HepG2 (cell line): ENCODE data around the gene WDR86. TPM values are rescaled to one million over a fixed set of nuclear protein-coding genes. Genes with fewer than 3 reads are reported as not detected.
A peak's percentile ranks its signal among the peaks of the same experiment; 100 is the strongest.

Source experiments
- ATAC-seq: fragments of 200-7000 bp; cut with Tn5 transposase; 3 replicates; pipeline ENCODE4 v1.9.1; 2020; ENCODE audit warnings: mild to moderate bottlenecking, moderate library complexity
- BruUV-seq: library from RNA; stranded (reverse); fragments of 400-500 nt; replicated peaks from 2 replicates; lab custom pipeline; 2021; lab: Mats Ljungman, UMichigan
- CTCF ChIA-PET: fragments of 300-600 bp; formaldehyde crosslinking; extraction: SDS; loops from one replicate; lab custom pipeline; 2021; ENCODE audit warnings: low total read pairs, inconsistent platforms, low intra/inter-chr PET ratio; lab: Yijun Ruan, JAX
- POLR2A ChIA-PET: fragments of 350-600 bp; sonication (Branson Sonifier 250); formaldehyde crosslinking; loops from one replicate; lab custom pipeline; 2020; ENCODE audit warnings: antibody characterized with exemption, inconsistent platforms; lab: Yijun Ruan, JAX
- DNase-seq: peaks from one replicate; pipeline ENCODE4 v3.0.0-alpha.2; 2015; ENCODE audit warnings: low spot score
- FAIRE-seq: peaks from 3 replicates; lab custom pipeline; 2011; peaks lifted over from hg19 to GRCh38; lab: Jason Lieb, UNC
- H2AFZ ChIP-seq: one replicate; pipeline ENCODE4 v1.6.1; 2011; ENCODE audit warnings: low read length, inconsistent platforms
- H3K27ac ChIP-seq: fragments of 300-600 bp; 3 replicates; pipeline ENCODE4 v1.8.0; 2011; ENCODE audit warnings: mixed run types, mild to moderate bottlenecking, mixed read lengths, low read length, inconsistent platforms; ENCODE audit not compliant: insufficient read depth; ENCODE audit errors: extremely low read length
- H3K27me3 ChIP-seq, 2 experiments: fragments of 200-600 bp in 1 of 2; 2 replicates in 1 of 2; 3 replicates in 1 of 2; pipeline versions ENCODE4 v1.6.0 to v1.8.0; 2011; ENCODE audit warnings: low read length in 2 of 2, mild to moderate bottlenecking in 2 of 2, moderate library complexity in 2 of 2, inconsistent platforms in 1 of 2; ENCODE audit not compliant: insufficient read depth in 2 of 2, control insufficient read depth in 1 of 2
- H3K36me3 ChIP-seq, 2 experiments: fragments of 200-600 bp in 1 of 2; replicated peaks in 1 of 2; 2 replicates in 1 of 2; 3 replicates in 1 of 2; pipeline versions ENCODE4 v1.5.1 to v1.8.0; 2011; ENCODE audit warnings: low read length in 2 of 2, inconsistent platforms in 1 of 2; ENCODE audit not compliant: insufficient read depth in 2 of 2, control insufficient read depth in 1 of 2
- H3K4me1 ChIP-seq: 2 replicates; pipeline ENCODE4 v1.5.1; 2012; ENCODE audit warnings: low read length, inconsistent platforms; ENCODE audit not compliant: insufficient read depth
- H3K4me2 ChIP-seq: 2 replicates; pipeline ENCODE4 v1.6.0; 2011; ENCODE audit warnings: low read depth, low read length, inconsistent platforms
- H3K4me3 ChIP-seq, 3 experiments: fragments of 200-600 bp in 1 of 3; sonication (generic), shearing (Covaris generic) in 1 of 3; replicated peaks in 1 of 3; 2 replicates each; pipeline ENCODE4 v1.5.1; 2011 to 2016; ENCODE audit warnings: low read length in 3 of 3, inconsistent platforms in 2 of 3, low read depth in 2 of 3, mild to moderate bottlenecking in 2 of 3, control low read depth in 1 of 3, mixed read lengths in 1 of 3; ENCODE audit not compliant: insufficient read depth in 1 of 3
- H3K79me2 ChIP-seq: one replicate; pipeline ENCODE4 v1.6.1; 2011; ENCODE audit warnings: low read length, inconsistent platforms; ENCODE audit not compliant: insufficient read depth
- H3K9ac ChIP-seq: 2 replicates; pipeline ENCODE4 v1.6.0; 2011; ENCODE audit warnings: mild to moderate bottlenecking, low read depth, low read length, inconsistent platforms; ENCODE audit not compliant: insufficient read depth
- H3K9me3 ChIP-seq: 2 replicates; pipeline ENCODE4 v1.5.1; 2012; ENCODE audit warnings: mild to moderate bottlenecking, low read length
- H4K20me1 ChIP-seq: 2 replicates; pipeline ENCODE4 v1.6.0; 2011; ENCODE audit warnings: inconsistent platforms, mild to moderate bottlenecking, low read length, moderate library complexity; ENCODE audit not compliant: insufficient read depth
- ATF7-NPFF ChIP-seq: sonication (generic); formaldehyde crosslinking; IDR thresholded peaks from 2 replicates; pipeline ENCODE4 v1.8.1; 2023; ENCODE audit warnings: mild to moderate bottlenecking, low read depth, missing genetic modification reagents, moderate library complexity
- GATAD2A ChIP-seq: IDR thresholded peaks from 2 replicates; pipeline ENCODE4 v1.6.1; 2016
- HIC2 ChIP-seq: sonication (generic); formaldehyde crosslinking; IDR thresholded peaks from 2 replicates; pipeline ENCODE4 v1.9.0; 2022; ENCODE audit warnings: low read depth, missing genetic modification reagents
- HIVEP1 ChIP-seq: sonication (generic); formaldehyde crosslinking; IDR thresholded peaks from 2 replicates; pipeline ENCODE4 v1.4.0; 2020; ENCODE audit warnings: mild to moderate bottlenecking, missing genetic modification reagents
- HOXA3 ChIP-seq: sonication (generic); formaldehyde crosslinking; IDR thresholded peaks from 2 replicates; pipeline ENCODE4 v1.5.0; 2020; ENCODE audit warnings: missing genetic modification reagents
- HOXD1 ChIP-seq: sonication (generic); formaldehyde crosslinking; IDR thresholded peaks from 2 replicates; pipeline ENCODE4 v1.5.0; 2020; ENCODE audit warnings: missing genetic modification reagents
- IKZF5 ChIP-seq: IDR thresholded peaks from 2 replicates; pipeline ENCODE4 v1.6.1; 2018; ENCODE audit warnings: missing genetic modification reagents, mild to moderate bottlenecking, missing compliant biosample characterization
- KDM3A ChIP-seq: IDR thresholded peaks from 2 replicates; pipeline ENCODE4 v1.6.1; 2018; ENCODE audit warnings: low read depth, missing compliant biosample characterization
- MAX ChIP-seq: IDR thresholded peaks from 2 replicates; pipeline ENCODE4 v1.6.1; 2012; ENCODE audit warnings: inconsistent platforms
- NFYC ChIP-seq: IDR thresholded peaks from 2 replicates; pipeline ENCODE4 v1.6.1; 2016; ENCODE audit warnings: missing genetic modification reagents, missing compliant biosample characterization
- PHF5A ChIP-seq: IDR thresholded peaks from one replicate; pipeline ENCODE4 v1.6.1; 2018; ENCODE audit warnings: low read depth, missing genetic modification reagents; ENCODE audit not compliant: unreplicated experiment
- POGK ChIP-seq: sonication (generic); formaldehyde crosslinking; conservative IDR thresholded peaks from 2 replicates; pipeline ENCODE4 v1.8.0; 2022; ENCODE audit warnings: mild to moderate bottlenecking, moderate library complexity, missing genetic modification reagents
- SRSF1 ChIP-seq: fragments of 200-400 bp; formaldehyde crosslinking; optimal IDR thresholded peaks from 2 replicates; pipeline ENCODE3; 2017; ENCODE audit warnings: mild to moderate bottlenecking, low read depth, low read length, moderate library complexity
- ZNF33B ChIP-seq: sonication (generic); formaldehyde crosslinking; IDR thresholded peaks from 2 replicates; pipeline ENCODE4 v1.5.1; 2020; ENCODE audit warnings: mild to moderate bottlenecking, missing genetic modification reagents
- ZNF496 ChIP-seq: sonication (generic); formaldehyde crosslinking; IDR thresholded peaks from 2 replicates; pipeline ENCODE4 v1.8.1; 2023; ENCODE audit warnings: mild to moderate bottlenecking, moderate library complexity, missing genetic modification reagents; ENCODE audit not compliant: insufficient replicate concordance
- ZNF652 ChIP-seq: IDR thresholded peaks from 2 replicates; pipeline ENCODE4 v1.6.1; 2016; ENCODE audit warnings: low read depth, borderline replicate concordance
- ZNF850 ChIP-seq: sonication (generic); formaldehyde crosslinking; conservative IDR thresholded peaks from 2 replicates; pipeline ENCODE4 v1.9.0; 2021; ENCODE audit warnings: mild to moderate bottlenecking, missing genetic modification reagents
- WGBS: methylation state at CpG from one replicate; pipeline ENCODE4 v1.1.6; 2017; ENCODE audit warnings: low lambda C conversion rate; 5-methylcytosine and 5-hydroxymethylcytosine counted together
- in situ Hi-C: cut with HindIII; loops from 2 replicates; pipeline ENCODE4 v1.10.0; 2017; ENCODE audit warnings: low pct_unique_long_range_greater_than_20kb; ENCODE audit not compliant: extremely low pct_ligation_motif_present
- intact Hi-C: fragments of 100-400 bp; cut with micrococcal nuclease; formaldehyde crosslinking; loops from one replicate; pipeline ENCODE4 v1.10.0; 2022; ENCODE audit not compliant: unreplicated experiment
- polyA plus RNA-seq, 8 experiments: library from polyadenylated mRNA; depleted of rRNA in 3 of 8; stranded (reverse) in 7 of 8; unstranded in 1 of 8; fragments of >200 nt; fragmentation: Illumina TruSeq in 4 of 8; extraction: Trizol in 4 of 8; gene quantifications; 2 replicates each; pipeline versions ENCODE4 v1.2.1 to v1.2.3, GENCODE V29; 2011 to 2016; ENCODE audit warnings: low read depth in 4 of 8, missing spikeins in 1 of 8, mixed read lengths in 1 of 8; ENCODE audit not compliant: insufficient read depth in 1 of 8
- total RNA-seq, 5 experiments: library from RNA; depleted of rRNA; stranded (reverse); fragments of >200 nt; fragmentation: Illumina TruSeq; extraction: Trizol; gene quantifications; 2 replicates each; pipeline ENCODE4 v1.2.3, GENCODE V29; 2016; ENCODE audit warnings: low read depth in 1 of 5
- TF ChIP-seq, protein P1 (sequence below): sonication (generic); formaldehyde crosslinking; IDR thresholded peaks from 2 replicates; pipeline ENCODE4 v1.5.1; 2020; ENCODE audit warnings: missing genetic modification reagents, mild to moderate bottlenecking, borderline replicate concordance

Gene WDR86
- total and polyA plus RNA-seq, 2 of the 13 experiments (the other 11 are each of a cell fraction or from before 2014, with no cell fraction given) = 0.11 to 2.9 TPM

DNA sequence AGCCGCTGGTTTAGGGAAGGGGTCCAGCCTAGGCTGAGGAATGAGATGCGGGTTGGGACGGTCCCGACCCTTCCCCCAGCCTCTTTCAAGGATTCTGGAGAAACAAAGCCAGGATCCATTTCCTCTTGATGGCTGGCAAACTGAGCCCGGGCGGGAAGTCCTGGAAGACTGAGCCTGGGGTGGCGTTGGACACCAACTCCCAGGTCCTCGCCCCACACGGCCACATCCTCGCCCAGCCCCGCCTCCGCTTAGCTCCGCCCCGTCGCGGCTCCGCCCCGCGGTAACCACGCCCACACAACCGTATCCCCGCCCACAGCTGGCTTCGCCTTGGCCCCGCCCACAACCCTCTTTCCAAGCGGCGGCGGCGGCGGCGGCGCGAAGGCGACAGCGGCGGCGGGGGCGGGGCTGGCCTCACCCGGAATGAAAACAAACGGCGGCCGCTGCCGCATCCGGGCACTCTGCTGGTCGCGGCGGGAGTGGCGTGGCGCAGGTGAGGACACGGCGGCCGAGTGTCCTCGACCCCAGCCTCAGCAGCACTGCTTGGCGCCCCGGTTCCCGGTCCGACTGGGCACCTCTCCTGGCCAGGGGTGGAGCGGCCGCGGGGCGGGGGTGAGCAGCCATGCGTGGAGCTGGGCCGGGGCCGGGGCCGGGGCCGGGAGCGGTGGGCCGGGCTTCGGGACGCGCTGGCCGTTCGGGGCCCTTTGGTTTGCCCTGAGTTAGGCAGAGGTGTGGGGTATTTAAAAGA, 68.3 kb downstream of the WDR86 start, which contains the start of gene NUB1:
Gene NUB1, plus strand, starts transcription at position 456 of the 745 bp plus-strand sequence. CDS start 3,538 bp downstream, outside the sequence.
- DNase-seq (peak; percentile 74), ATAC-seq (peak; percentile 91), FAIRE-seq (no peak)
- in situ Hi-C loops (no loop called here), intact Hi-C loops (loop anchor here (1.0 kb wide), 1 partner anchor 9 kb away; no protein-coding TSS in a partner anchor)
- WGBS = 13% methylated on average over 23 of the region's 72 CpGs
- Histone ChIP-seq H3K4me1 (peaks cover 51% of the 10 kb centered on the region), H3K27ac (peak within 1 kb of the TSS; percentile 72), H3K9me3 (no peaks in the 10 kb centered on the region), H3K4me2 (peak within 1 kb of the TSS; percentile 80), H3K36me3 (peaks cover 2 to 9% of the 10 kb centered on the region in 2 experiments; a peak in 3 of 5 replicates), H2AFZ (no peak within 1 kb of the TSS), H3K4me3 (peak within 1 kb of the TSS; percentile 70 to 99 (median 79)), H3K79me2 (peaks cover 13% of the 10 kb centered on the region), H3K27me3 (no peaks in the 10 kb centered on the region), H3K9ac (peak within 1 kb of the TSS; percentile 85), H4K20me1 (0 out of 2 replicates have a peak, but pooled peaks cover 3% of the 10 kb centered on the region)
- POLR2A ChIA-PET = interaction anchor here (0.8 to 3.0 kb wide), 6 partner anchors 8 to 313 kb away, joined by 3 to 11 read pairs (median 3); partner anchors contain the start of genes ABCB8, ABCF2 and CHPF2
- CTCF ChIA-PET = interaction anchor here (1.5 kb wide), 1 partner anchor 26 kb away, joined by 5 read pairs; no protein-coding TSS in a partner anchor
- BruUV-seq = no TSS peak
- no peak for TF ChIP-seq ATF7-NPFF
- TF ChIP-seq ZNF850 (CRISPR knock-in tag) = no peak
- TF ChIP-seq, protein P1, sequence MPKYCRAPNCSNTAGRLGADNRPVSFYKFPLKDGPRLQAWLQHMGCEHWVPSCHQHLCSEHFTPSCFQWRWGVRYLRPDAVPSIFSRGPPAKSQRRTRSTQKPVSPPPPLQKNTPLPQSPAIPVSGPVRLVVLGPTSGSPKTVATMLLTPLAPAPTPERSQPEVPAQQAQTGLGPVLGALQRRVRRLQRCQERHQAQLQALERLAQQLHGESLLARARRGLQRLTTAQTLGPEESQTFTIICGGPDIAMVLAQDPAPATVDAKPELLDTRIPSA (CRISPR knock-in tag) = no peak
- TF ChIP-seq KDM3A (CRISPR knock-in tag) = 0 out of 2 replicates have a peak, but pooled peaks have one; percentile 20
- no peak for TF ChIP-seq ZNF496 (CRISPR knock-in tag)
- TF ChIP-seq NFYC = no peak
- TF ChIP-seq POGK (CRISPR knock-in tag) = peak; percentile 68; the same call in 1 of the 2 replicates
- TF ChIP-seq HIVEP1 (CRISPR knock-in tag) = no peak
- no peak for TF ChIP-seq ZNF652 (CRISPR knock-in tag)
- TF ChIP-seq PHF5A (CRISPR knock-in tag) = no peak
- no peak for TF ChIP-seq GATAD2A (CRISPR knock-in tag)
- TF ChIP-seq SRSF1 = no peak
- TF ChIP-seq MAX = peak; percentile 93
- TF ChIP-seq IKZF5 (CRISPR knock-in tag) = no peak
- TF ChIP-seq HOXA3 (CRISPR knock-in tag) = peak; percentile 80
- 0 out of 2 replicates have a peak, but pooled peaks have one; percentile 39 for TF ChIP-seq ZNF33B (CRISPR knock-in tag)
- no peak for TF ChIP-seq HOXD1
- no peak for TF ChIP-seq HIC2 (CRISPR knock-in tag)
